DOHH2 (cell line): Measurements from ENCODE around the gene KIZ.

Experiments used
- H3F3A ChIP-seq: fragments of 200-600 bp; sonication (generic), shearing (Covaris generic); 2 replicates; pipeline ENCODE4 v1.6.0; 2016; ENCODE audit warnings: antibody characterized with exemption, mild to moderate bottlenecking; ENCODE audit not compliant: control insufficient read depth, insufficient read depth
- H3K27ac ChIP-seq: fragments of 200-600 bp; sonication (generic); 2 replicates; pipeline ENCODE4 v1.5.1; 2014; ENCODE audit warnings: low read depth, mild to moderate bottlenecking, low read length, moderate library complexity
- H3K27me3 ChIP-seq: fragments of 200-600 bp; sonication (generic); 2 replicates; pipeline ENCODE4 v1.6.1; 2014; ENCODE audit warnings: mild to moderate bottlenecking, low read length, mixed read lengths; ENCODE audit not compliant: control insufficient read depth
- H3K36me3 ChIP-seq: fragments of 200-600 bp; sonication (generic); 2 replicates; pipeline ENCODE4 v1.6.1; 2014; ENCODE audit warnings: mild to moderate bottlenecking, low read length, moderate library complexity, mixed read lengths; ENCODE audit not compliant: control insufficient read depth
- H3K4me1 ChIP-seq: fragments of 200-600 bp; sonication (generic); 2 replicates; pipeline ENCODE4 v1.6.1; 2014; ENCODE audit warnings: mild to moderate bottlenecking, low read length, mixed read lengths; ENCODE audit not compliant: control insufficient read depth
- H3K4me2 ChIP-seq: fragments of 200-600 bp; sonication (generic); 2 replicates; pipeline ENCODE4 v1.6.0; 2014; ENCODE audit warnings: mild to moderate bottlenecking, low read length, moderate library complexity
- H3K4me3 ChIP-seq: fragments of 200-600 bp; sonication (generic); 2 replicates; pipeline ENCODE4 v1.5.1; 2014; ENCODE audit warnings: mild to moderate bottlenecking, low read length, mixed read lengths
- H3K79me2 ChIP-seq: fragments of 200-600 bp; sonication (generic); 2 replicates; pipeline ENCODE4 v1.6.1; 2014; ENCODE audit warnings: mild to moderate bottlenecking, low read length, mixed read lengths; ENCODE audit not compliant: control insufficient read depth
- H3K9me2 ChIP-seq: fragments of 200-600 bp; sonication (generic); replicated peaks from 2 replicates; pipeline ENCODE4 v1.6.1; 2014; ENCODE audit warnings: mild to moderate bottlenecking, low read length, mixed read lengths; ENCODE audit not compliant: control insufficient read depth
- H3K9me3 ChIP-seq: fragments of 200-600 bp; sonication (generic); 2 replicates; pipeline ENCODE4 v1.6.1; 2014; ENCODE audit warnings: antibody characterized with exemption, low read length, mixed read lengths; ENCODE audit not compliant: control insufficient read depth, insufficient read depth
- H4K20me1 ChIP-seq: fragments of 200-600 bp; sonication (generic); 2 replicates; pipeline ENCODE4 v1.6.0; 2014; ENCODE audit warnings: low read depth, mild to moderate bottlenecking, antibody characterized with exemption, low read length, moderate library complexity; ENCODE audit not compliant: control insufficient read depth, insufficient read depth
- CTCF ChIP-seq: fragments of 200-600 bp; sonication (generic); IDR thresholded peaks from one replicate; pipeline ENCODE4 v1.5.1; 2014; ENCODE audit warnings: antibody characterized with exemption, mild to moderate bottlenecking, low read depth, low read length; ENCODE audit not compliant: poor library complexity, severe bottlenecking
- EZH2phosphoT487 ChIP-seq: fragments of 200-600 bp; sonication (generic); IDR thresholded peaks from 2 replicates; pipeline ENCODE4 v1.6.1; 2017; ENCODE audit warnings: borderline replicate concordance, mild to moderate bottlenecking, antibody characterized with exemption, low read length, moderate library complexity, mixed read lengths

Gene KIZ

GRCh38 chr20:21190869-21191268 lies 65.0 kb downstream of the KIZ start:
- H3K4me1 ChIP-seq: no peaks in the 10 kb centered on the region
- no peaks in the 10 kb centered on the region for H3F3A ChIP-seq
- TF ChIP-seq EZH2phosphoT487 (no peak), CTCF (no peak)
- H3K36me3 ChIP-seq: no peaks in the 10 kb centered on the region
- no peak overlapping the region for H3K4me2 ChIP-seq
- no peaks in the 10 kb centered on the region for H4K20me1 ChIP-seq
- no peaks in the 10 kb centered on the region for H3K27me3 ChIP-seq
- H3K9me3 ChIP-seq: no peaks in the 10 kb centered on the region
- no peaks in the 10 kb centered on the region for H3K9me2 ChIP-seq
- no peaks in the 10 kb centered on the region for H3K79me2 ChIP-seq
- H3K4me3 ChIP-seq: no peak overlapping the region
- no peak overlapping the region for H3K27ac ChIP-seq

DNA sequence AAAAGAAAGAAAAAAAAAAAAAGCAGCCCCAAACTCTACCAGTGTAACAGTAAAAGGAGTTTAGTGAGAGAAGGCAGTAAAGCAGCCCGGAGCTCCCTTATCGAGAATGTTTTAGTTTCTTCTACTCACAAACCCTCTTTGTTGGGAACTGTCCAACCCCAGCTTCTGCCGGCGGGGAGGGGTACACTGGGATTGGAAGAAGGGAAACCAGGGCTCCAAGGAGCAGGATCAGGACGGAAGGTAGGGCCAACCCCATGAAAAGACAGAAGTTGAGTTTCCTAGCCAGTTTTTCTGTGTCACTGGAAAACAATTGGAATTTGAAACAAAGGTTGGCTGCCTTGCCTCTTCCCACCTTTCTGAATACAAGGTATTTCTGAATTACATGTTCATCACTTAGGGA lies 66.0 kb downstream of the KIZ start:
- Histone ChIP-seq H3K9me3 (no peaks in the 10 kb centered on the region), H3K4me2 (no peak overlapping the region), H4K20me1 (no peaks in the 10 kb centered on the region), H3K4me1 (no peaks in the 10 kb centered on the region), H3K27me3 (no peaks in the 10 kb centered on the region), H3K36me3 (no peaks in the 10 kb centered on the region), H3F3A (no peaks in the 10 kb centered on the region), H3K4me3 (no peak overlapping the region), H3K79me2 (no peaks in the 10 kb centered on the region), H3K27ac (no peak overlapping the region), H3K9me2 (no peaks in the 10 kb centered on the region)
- TF ChIP-seq CTCF (no peak), EZH2phosphoT487 (no peak)

GRCh38 chr20:21202259-21202658 lies 76.4 kb downstream of the KIZ start:
- no peak for TF ChIP-seq EZH2phosphoT487
- no peak for TF ChIP-seq CTCF
- Histone ChIP-seq H3K4me2 (no peak overlapping the region), H4K20me1 (no peaks in the 10 kb centered on the region), H3K79me2 (no peaks in the 10 kb centered on the region), H3K27ac (no peak overlapping the region), H3K36me3 (no peaks in the 10 kb centered on the region), H3K9me2 (no peaks in the 10 kb centered on the region), H3K4me3 (no peak overlapping the region), H3K9me3 (no peaks in the 10 kb centered on the region), H3K4me1 (no peaks in the 10 kb centered on the region), H3F3A (no peaks in the 10 kb centered on the region), H3K27me3 (no peaks in the 10 kb centered on the region)
